Fibroblast of pulmonary artery (primary cell): ENCODE data around the gene TBL1X.
"Not testable (repeated sequence)": the region's sequence is repeated elsewhere in the genome, so short reads cannot be mapped to it uniquely, and the experiment has no call there.

ENCODE experiments used
- DNase-seq: peaks from one replicate; pipeline ENCODE4 v3.0.0-alpha.2; 2010; ENCODE audit warnings: low read depth
- H3K4me3 ChIP-seq: replicated peaks from 2 replicates; pipeline ENCODE4 v1.5.1; 2011; ENCODE audit warnings: low read depth, mild to moderate bottlenecking, control low read depth, low read length, moderate library complexity
- TF ChIP-seq, protein P1 (sequence below): IDR thresholded peaks from 2 replicates; pipeline ENCODE4 v1.5.1; 2011; ENCODE audit warnings: mild to moderate bottlenecking, control low read depth, low read length, inconsistent platforms; ENCODE audit errors: missing control alignments

TBL1X gene

DNA sequence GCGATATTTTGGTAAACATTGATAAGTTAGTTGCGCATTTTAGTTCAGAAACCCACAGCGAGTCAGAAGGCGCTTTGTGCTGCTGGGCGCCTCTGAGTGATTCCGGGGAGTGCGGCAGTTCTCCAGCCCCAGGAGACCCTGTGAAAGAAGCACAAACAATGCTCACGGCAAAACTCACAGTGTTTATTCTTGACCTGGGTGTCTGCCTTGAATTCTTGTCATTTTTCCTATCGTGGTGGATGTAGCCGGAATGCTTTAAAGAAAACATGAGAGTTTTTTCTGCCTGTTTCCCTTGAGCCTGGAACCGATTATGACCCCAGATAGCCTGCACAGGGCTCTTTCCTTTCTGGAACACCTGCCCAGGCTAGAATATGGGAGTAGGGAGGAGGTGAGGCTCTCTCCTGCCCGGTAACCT lies 6.7 kb downstream of the TBL1X start:
- no peak for DNase-seq
- H3K4me3 ChIP-seq, result no peak overlapping the region
- TF ChIP-seq, protein P1, sequence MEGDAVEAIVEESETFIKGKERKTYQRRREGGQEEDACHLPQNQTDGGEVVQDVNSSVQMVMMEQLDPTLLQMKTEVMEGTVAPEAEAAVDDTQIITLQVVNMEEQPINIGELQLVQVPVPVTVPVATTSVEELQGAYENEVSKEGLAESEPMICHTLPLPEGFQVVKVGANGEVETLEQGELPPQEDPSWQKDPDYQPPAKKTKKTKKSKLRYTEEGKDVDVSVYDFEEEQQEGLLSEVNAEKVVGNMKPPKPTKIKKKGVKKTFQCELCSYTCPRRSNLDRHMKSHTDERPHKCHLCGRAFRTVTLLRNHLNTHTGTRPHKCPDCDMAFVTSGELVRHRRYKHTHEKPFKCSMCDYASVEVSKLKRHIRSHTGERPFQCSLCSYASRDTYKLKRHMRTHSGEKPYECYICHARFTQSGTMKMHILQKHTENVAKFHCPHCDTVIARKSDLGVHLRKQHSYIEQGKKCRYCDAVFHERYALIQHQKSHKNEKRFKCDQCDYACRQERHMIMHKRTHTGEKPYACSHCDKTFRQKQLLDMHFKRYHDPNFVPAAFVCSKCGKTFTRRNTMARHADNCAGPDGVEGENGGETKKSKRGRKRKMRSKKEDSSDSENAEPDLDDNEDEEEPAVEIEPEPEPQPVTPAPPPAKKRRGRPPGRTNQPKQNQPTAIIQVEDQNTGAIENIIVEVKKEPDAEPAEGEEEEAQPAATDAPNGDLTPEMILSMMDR, result no peak

DNA sequence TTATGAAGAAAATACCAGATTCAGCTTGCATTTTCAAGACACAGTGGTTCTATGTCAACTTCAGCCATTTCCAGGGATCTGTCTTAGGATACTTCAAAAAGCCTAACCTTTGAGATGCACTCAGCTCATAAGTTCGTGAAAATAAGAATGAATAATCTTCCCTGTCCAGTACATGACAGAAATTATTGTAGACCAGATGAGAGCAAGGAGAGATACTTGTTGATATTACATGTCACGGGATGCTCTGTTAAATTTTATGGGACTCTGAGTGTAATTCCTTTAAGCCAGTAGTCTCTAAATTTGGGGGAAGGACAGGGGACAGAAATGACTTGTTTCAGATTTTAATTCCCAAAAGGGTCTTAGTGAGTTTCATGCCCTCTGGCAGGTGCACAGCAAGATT lies 8.8 kb downstream of the TBL1X start:
- TF ChIP-seq, protein P1, result no peak
- no peak for DNase-seq
- no peak overlapping the region for H3K4me3 ChIP-seq

DNA sequence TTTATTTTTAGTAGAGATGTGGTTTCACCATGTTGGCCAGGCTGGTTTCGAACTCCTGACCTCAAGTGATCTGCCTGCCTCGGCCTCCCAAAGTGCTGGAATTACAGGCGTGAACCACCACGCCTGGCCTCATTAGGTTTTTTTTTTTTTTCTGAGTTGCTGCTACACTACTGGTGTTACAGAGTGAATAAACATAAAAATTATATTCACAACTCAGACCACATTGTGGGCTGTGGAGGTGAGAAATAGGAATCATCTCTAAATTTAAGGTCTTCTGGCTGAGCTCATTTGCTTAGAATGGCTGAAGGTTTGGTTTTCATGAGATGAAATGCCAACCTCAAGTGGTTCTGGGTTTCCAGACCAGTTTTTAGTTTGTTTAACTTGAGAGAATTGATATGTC lies 10.6 kb downstream of the TBL1X start:
- not testable (repeated sequence) for DNase-seq, H3K4me3 ChIP-seq

DNA sequence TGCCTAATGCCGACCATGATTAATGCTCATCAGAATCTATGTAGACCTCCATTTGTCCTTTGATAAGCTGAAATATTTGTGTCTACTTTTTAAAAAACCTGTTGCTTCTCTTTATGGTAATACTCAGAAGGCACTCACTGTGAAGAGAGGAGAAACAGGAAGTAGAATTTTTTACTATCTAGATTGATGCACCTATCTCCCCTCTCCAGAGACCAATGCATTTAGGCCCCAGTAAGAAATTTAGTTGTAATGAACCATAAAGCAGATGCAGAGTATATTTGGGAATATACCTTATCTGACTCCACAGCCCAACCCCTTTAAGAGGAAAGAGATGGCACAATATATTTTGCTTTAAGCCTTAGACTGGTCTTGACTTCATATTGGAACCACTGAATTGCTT lies 11.1 kb downstream of the TBL1X start:
- TF ChIP-seq, protein P1, result no peak
- H3K4me3 ChIP-seq, result no peak overlapping the region
- no peak for DNase-seq

DNA sequence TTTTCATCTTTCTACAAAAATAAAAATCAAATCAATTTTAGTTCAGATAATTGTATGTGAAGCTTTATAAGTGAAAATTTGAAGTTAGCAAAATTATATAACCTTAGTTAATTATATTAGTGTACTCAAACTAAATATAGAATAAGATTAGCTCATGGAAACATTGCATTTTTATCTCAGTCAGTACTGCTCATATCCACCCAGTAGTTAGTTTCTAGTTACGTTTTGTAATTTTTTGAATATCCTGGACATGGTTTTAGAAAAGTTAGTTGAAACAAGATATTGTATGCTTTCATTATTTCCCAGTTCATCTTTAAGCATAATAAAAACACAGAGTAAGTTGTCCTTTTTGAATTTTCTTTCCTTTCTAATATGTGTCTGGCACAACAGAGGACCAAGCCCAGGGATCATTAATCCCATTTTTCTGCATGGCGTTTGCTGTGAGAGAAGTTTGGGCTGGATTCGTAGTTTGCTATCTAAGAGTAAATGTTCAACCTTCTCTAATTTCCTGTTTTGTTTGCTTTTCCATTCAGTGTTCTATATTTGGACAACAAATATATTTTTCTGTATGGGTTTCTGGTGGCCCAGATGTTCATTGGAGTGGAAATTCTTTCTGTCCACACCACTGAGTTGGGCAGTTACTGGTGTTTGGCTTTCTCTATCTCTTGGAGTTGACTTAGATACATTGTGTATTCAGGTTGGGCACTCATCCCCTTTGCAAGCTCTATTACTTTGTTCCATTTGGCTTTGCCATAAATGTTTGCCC lies 12.1 kb downstream of the TBL1X start:
- no peak for DNase-seq
- TF ChIP-seq, protein P1, result no peak
- no peak overlapping the region for H3K4me3 ChIP-seq

DNA sequence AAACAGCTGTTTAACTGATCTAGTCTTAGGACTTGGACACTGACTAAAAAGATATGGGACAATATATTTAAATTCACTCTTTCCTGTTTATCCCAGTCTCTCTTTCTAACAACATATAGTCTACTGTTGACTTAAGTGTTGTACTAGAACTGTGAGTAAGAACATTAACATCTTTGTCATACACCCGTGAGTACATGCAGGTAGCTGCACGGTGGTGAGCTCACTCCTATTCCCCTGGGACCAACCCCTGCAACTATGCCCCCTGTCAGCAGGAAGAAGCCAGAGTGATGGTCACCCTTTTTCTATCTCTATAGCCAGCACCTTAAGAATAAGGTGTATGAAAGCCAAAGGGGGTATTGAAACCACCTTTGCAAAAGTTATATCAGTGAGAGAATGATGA lies 17.6 kb downstream of the TBL1X start:
- DNase-seq, result no peak
- TF ChIP-seq, protein P1, result no peak
- H3K4me3 ChIP-seq, result no peak overlapping the region

DNA sequence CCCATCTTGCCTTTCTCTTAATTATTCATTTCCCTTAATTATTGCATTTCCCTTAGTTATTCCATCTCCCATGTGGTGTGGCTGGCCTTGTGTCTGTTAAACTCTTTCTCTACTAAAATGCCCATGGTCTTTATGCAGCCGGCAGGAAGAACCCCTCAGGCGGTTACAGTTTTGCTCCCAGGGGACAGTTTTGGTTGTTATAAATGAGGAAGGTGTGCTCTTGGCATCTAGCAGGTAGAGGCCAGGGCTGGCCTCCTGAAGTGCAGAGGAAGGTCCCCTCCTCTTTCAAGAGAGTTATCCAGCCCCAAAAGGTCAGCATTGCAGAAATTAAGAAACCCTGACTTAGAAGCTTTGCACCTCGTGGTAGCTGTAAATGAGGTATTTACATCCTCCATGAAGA lies 18.0 kb downstream of the TBL1X start:
- DNase-seq, result no peak
- H3K4me3 ChIP-seq, result no peak overlapping the region
- TF ChIP-seq, protein P1, result no peak
